BE2C (cell line): Measurements from ENCODE around the gene CXCL1.

Source experiments
- DNase-seq: peaks from one replicate; pipeline ENCODE4 v3.0.0-alpha.2; 2020
- H3K27me3 ChIP-seq: fragments of 250-450 bp; sonication (Bioruptor Pico); 2 replicates; pipeline ENCODE4 v1.5.1; 2020; ENCODE audit warnings: mild to moderate bottlenecking
- H3K36me3 ChIP-seq: fragments of 250-450 bp; sonication (Bioruptor Pico); 2 replicates; pipeline ENCODE4 v1.5.1; 2020; ENCODE audit warnings: mild to moderate bottlenecking
- H3K4me1 ChIP-seq: fragments of 250-450 bp; sonication (Bioruptor Pico); 2 replicates; pipeline ENCODE4 v1.5.1; 2020
- H3K4me3 ChIP-seq: 2 replicates; pipeline ENCODE4 v1.5.1; 2011; ENCODE audit warnings: low read depth, low read length
- H3K9me3 ChIP-seq: fragments of 250-450 bp; sonication (Bioruptor Pico); 2 replicates; pipeline ENCODE4 v1.5.1; 2020
- CTCF ChIP-seq: IDR thresholded peaks from 2 replicates; pipeline ENCODE4 v1.5.1; 2012; ENCODE audit warnings: mild to moderate bottlenecking, low read depth, low read length

CXCL1 gene

DNA sequence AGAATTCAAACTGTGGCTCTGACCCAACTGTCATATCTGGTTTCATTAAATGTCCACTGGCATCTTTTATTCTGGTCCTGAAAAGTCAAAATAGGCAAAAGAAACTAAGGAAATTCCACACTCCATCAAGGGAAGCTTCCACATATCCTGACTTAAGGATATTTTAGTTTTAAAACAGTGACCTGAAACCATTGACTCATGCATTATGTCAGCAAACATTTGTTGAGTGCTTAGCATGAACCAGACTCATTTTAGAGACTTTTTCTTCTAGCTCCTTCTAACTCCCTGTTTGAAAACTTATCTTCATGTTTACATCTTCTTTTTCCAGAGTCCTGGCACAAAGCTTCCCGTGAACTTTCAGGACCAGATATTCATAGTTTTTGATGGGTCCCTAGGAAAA lies 6.9 kb upstream of the CXCL1 start:
- no peak for TF ChIP-seq CTCF
- Histone ChIP-seq H3K4me3 (no peak overlapping the region), H3K9me3 (no peaks in the 10 kb centered on the region), H3K4me1 (no peaks in the 10 kb centered on the region), H3K36me3 (no peaks in the 10 kb centered on the region), H3K27me3 (peaks cover 4% of the 10 kb centered on the region; the same call in 1 of the 2 replicates)
- DNase-seq, result no peak

DNA sequence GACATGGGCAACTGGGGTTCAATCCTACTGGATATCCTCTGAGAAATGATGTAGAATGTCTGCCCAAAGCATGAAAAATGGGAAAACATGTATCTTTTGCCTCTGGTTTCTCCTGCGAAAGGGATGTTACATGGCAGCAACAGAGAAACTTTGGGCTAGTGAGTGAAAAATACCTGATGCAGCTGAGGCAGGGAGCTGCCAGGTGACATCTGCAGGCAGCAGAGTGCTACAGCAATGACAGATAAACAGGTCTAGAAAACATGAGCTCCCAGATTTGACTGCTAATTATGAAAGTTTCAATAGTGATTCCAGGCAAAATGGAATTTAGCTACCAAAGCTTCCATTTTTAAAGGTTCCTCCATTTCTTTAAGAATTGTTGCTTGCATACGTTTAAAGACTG lies 4.8 kb upstream of the CXCL1 start:
- Histone ChIP-seq H3K4me3 (no peak overlapping the region), H3K4me1 (no peaks in the 10 kb centered on the region), H3K27me3 (peaks cover 16% of the 10 kb centered on the region), H3K36me3 (no peaks in the 10 kb centered on the region), H3K9me3 (no peaks in the 10 kb centered on the region)
- DNase-seq, result no peak
- TF ChIP-seq CTCF, result peak; percentile 22; the same call in 1 of the 2 replicates

- no peaks in the 10 kb centered on the region for H3K9me3 ChIP-seq
- TF ChIP-seq CTCF, result no peak
- DNase-seq, result no peak
- H3K4me3 ChIP-seq, result no peak overlapping the region
- peaks cover 19% of the 10 kb centered on the region for H3K27me3 ChIP-seq
- no peaks in the 10 kb centered on the region for H3K4me1 ChIP-seq
- no peaks in the 10 kb centered on the region for H3K36me3 ChIP-seq
Measured at GRCh38 chr4:73864961-73865360, 4.2 kb upstream of the CXCL1 start.

DNA sequence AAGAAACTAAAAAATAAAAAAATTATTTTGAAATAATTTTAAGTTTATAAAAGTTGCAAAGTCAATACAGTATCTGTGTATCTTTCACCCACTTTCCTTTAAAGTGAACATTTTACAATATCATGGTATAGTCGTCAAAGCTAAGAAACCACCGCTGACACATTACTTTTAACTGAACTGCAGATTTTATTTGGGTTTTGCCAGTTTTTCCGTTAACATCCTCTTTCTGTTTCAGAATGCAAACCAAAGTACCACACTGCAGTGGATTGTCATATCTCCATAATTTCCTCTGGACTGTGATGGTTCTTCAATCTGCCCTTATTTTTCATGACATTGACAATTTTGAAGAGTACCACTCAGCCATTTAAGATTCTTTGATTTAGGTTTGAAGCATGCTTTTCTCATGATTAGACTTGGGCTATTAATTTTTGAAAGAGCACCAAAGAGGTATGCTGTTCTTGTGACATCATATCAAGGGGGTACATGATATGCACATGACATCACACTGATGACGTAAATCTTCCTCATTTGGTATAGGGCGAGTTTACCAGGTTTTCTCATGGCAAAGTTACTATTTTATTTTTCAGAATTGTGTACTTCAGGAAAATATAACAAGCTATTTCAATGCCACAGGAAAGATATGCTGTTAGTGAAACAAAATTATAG lies 3.6 kb upstream of the CXCL1 start:
- no peak overlapping the region for H3K4me3 ChIP-seq
- no peaks in the 10 kb centered on the region for H3K36me3 ChIP-seq
- no peaks in the 10 kb centered on the region for H3K9me3 ChIP-seq
- no peak for DNase-seq
- H3K4me1 ChIP-seq, result no peaks in the 10 kb centered on the region
- TF ChIP-seq CTCF, result no peak
- H3K27me3 ChIP-seq, result peaks cover 18% of the 10 kb centered on the region

- TF ChIP-seq CTCF, result no peak
- H3K4me1 ChIP-seq, result no peaks in the 10 kb centered on the region
- DNase-seq, result no peak
- H3K9me3 ChIP-seq, result no peaks in the 10 kb centered on the region
- H3K4me3 ChIP-seq, result no peak overlapping the region
- H3K36me3 ChIP-seq, result no peaks in the 10 kb centered on the region
- H3K27me3 ChIP-seq, result peaks cover 18% of the 10 kb centered on the region
Measured at GRCh38 chr4:73866246-73866645, 2.9 kb upstream of the CXCL1 start.

GRCh38 chr4:73867783-73868182 lies 1.4 kb upstream of the CXCL1 start:
- no peak overlapping the region for H3K4me3 ChIP-seq
- H3K4me1 ChIP-seq, result no peaks in the 10 kb centered on the region
- peaks cover 18% of the 10 kb centered on the region for H3K27me3 ChIP-seq
- H3K36me3 ChIP-seq, result no peaks in the 10 kb centered on the region
- no peaks in the 10 kb centered on the region for H3K9me3 ChIP-seq
- no peak for DNase-seq
- TF ChIP-seq CTCF, result no peak
